GM18907 (cell line): ENCODE results near the gene WHAMM.
"Not testable (repeated sequence)": the region's sequence is repeated elsewhere in the genome, so short reads cannot be mapped to it uniquely, and the experiment has no call there.

ENCODE experiments used
- ATAC-seq: cut with Tn5 transposase; IDR thresholded peaks from one replicate; pipeline ENCODE4 v1.9.1; 2021; ENCODE audit warnings: mild to moderate bottlenecking, moderate library complexity; ENCODE audit not compliant: unreplicated experiment

WHAMM gene

GRCh38 chr15:82865581-82865980 is 56.2 kb downstream of the WHAMM start:
- ATAC-seq, result not testable (repeated sequence)

GRCh38 chr15:82865981-82866380 is 56.6 kb downstream of the WHAMM start:
- not testable (repeated sequence) for ATAC-seq

GRCh38 chr15:82870727-82871320 is 61.4 kb downstream of the WHAMM start:
- no peak for ATAC-seq

GRCh38 chr15:82871358-82871757 is 61.9 kb downstream of the WHAMM start:
- ATAC-seq, result no peak

- ATAC-seq, result no peak
Measured at GRCh38 chr15:82871832-82872484, 62.5 kb downstream of the WHAMM start.

- no peak for ATAC-seq
Measured at GRCh38 chr15:82873000-82873680, 63.7 kb downstream of the WHAMM start.

- ATAC-seq, result no peak
Measured at GRCh38 chr15:82874267-82874666, 64.8 kb downstream of the WHAMM start.

- ATAC-seq, result no peak
Measured at GRCh38 chr15:82874961-82875360, 65.5 kb downstream of the WHAMM start.

- no peak for ATAC-seq
Measured at GRCh38 chr15:82875411-82876003, 66.1 kb downstream of the WHAMM start.

GRCh38 chr15:82877825-82878224 is 68.4 kb downstream of the WHAMM start:
- ATAC-seq, result no peak

GRCh38 chr15:82878325-82878724 is 68.9 kb downstream of the WHAMM start:
- ATAC-seq, result no peak

- no peak for ATAC-seq
Measured at GRCh38 chr15:82880704-82881103, 71.3 kb downstream of the WHAMM start.

- no peak for ATAC-seq
Measured at GRCh38 chr15:82881747-82882146, 72.3 kb downstream of the WHAMM start.

- no peak for ATAC-seq
Measured at GRCh38 chr15:82882273-82882928, 73.0 kb downstream of the WHAMM start.
